AG20443 (cell line): ENCODE results near the gene GNB1L.

Source experiments
- DNase-seq: peaks from one replicate; pipeline ENCODE4 v3.0.0; 2012; ENCODE audit warnings: low spot score, mixed read lengths

GNB1L gene, protein sequence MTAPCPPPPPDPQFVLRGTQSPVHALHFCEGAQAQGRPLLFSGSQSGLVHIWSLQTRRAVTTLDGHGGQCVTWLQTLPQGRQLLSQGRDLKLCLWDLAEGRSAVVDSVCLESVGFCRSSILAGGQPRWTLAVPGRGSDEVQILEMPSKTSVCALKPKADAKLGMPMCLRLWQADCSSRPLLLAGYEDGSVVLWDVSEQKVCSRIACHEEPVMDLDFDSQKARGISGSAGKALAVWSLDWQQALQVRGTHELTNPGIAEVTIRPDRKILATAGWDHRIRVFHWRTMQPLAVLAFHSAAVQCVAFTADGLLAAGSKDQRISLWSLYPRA

DNA sequence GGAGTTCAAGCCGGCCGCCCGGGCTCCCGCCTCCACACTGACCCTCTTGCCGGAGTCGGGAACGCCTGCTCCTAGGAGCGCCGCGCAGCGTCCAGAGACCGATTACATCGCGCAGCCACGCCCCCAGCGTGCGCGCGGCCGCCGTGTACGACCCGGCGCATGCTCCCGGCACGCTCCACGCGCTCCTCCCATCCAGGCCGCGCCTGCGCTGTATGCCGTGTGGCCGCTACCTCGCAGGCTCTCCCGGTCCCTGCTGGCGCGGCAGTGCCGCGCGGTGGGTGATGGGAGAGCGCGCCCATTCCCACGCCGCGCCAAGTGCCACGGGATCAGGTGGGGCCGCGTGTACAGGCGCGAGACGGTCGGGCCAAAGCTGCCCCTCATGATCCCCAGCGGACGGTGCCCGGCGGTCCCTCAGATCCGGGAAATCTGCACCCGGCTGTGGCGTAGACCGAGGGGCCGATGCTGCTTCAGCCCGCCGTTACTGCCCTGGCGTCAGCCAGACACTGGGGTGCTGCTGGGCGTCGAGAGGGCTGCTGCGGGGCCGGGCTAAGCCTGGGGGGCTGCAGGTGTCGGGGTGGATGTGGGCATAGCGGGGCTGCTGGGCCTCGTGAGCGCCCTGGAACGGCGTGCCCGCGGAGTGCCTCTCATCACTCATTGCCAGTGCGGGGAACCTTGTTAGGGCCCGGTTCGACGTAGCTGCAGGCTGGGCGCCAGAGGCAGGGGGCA lies at the start of gene GNB1L, which contains the start of gene RTL10:
GNB1L (minus strand) TSS at position 97 of the 726 bp plus-strand sequence. CDS start 33,519 bp downstream, outside the sequence.
RTL10 (minus strand) TSS at position 97 of the 726 bp plus-strand sequence. CDS start 2,613 bp downstream, outside the sequence.
- peak; percentile 100 for DNase-seq

DNA sequence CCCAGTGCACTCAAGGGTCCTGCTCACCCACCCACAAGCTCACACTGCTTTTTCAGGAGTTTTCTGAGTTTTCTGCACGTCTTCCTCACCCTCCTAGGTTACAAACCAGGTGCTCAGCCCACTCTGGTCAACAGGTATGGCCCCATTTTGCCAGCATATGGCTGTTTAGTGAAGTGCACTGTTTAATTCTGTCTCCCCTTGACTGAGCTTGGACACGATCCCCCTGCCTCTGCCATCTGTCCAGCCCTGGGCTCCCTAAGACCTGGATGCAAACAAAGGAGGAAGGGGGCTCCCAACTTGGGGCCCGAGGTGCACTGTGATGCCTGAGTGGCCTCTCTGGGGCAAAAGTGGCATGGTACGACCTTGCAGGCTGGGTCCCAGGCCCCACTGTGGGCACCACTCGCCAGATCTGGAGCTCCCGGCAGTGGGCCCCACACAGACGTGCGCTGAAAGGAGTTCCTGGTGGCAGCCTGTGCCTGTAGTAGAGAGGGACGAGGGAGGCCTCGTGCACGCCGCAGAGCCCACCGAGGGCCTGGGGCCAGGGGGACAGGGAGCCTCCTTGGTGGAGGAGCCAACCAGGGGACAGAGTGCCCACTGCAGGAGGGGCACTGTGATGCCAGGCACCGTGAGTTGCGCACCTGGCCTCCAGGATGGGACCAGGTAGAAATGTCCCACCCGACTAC lies 49.6 kb upstream of the GNB1L start:
- DNase-seq: no peak

DNA sequence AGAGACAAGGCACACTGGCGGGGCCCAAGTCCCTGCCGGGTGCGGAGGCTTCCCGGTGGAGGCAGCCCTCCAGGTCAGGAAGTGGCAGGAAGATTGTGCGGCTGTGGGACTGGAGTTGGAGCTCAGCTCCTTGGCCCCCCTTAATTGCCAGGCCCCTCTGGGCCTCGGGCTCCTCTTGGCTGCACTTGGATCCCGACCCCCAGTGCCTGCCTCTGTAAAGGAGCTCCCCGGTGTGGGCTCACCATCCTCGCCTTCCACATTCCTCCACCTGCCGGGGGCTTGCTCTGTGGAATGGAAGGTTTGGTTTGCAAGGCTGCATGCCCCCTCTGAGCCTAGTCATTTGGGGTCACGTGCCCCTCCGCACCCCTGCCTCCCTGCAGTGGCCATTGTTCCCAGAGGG lies 48.8 kb upstream of the GNB1L start:
- no peak for DNase-seq

DNA sequence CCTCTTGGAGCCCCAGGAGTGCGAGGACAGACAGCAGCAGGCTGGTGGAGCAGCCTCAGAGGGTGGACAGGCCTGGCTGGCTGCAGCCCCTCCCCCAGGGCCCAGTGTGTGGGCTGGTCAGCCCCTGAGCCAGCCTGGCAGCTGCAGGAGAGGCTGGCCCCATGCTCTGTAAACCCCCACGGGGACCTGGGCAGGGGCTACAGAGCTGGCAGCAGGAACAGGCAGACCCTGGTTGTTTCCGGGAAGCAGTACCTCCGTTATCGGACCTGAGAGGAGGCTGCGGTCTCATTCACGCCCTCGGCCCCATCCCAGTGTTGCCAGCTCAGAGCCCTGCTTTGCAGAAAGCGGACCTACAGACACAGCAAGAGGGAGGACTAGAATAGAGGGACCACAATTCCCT lies 48.4 kb upstream of the GNB1L start:
- DNase-seq: no peak

DNA sequence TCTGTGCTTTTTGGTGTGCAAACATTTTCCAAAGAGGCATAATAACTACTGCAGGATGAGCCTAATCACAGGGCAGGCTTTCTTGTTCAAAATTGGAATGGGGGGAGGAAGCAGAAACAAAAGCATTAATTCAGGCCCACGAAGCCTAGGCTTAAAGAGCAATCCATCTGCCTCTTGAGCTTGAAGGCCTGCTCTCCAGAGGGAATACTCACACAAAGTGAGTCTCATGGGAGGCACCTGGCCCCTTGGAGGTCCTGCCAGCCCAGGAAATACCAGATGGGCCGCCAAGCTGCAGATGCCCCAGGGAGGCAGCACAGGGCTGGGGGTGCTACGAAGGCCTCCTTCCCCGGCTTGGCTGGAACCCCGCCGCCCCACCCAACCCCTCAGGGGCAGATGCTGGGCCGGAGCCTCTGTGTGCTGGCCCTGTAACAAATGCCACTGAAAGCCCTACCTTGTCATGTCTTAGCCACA lies 47.6 kb upstream of the GNB1L start:
- no peak for DNase-seq

DNA sequence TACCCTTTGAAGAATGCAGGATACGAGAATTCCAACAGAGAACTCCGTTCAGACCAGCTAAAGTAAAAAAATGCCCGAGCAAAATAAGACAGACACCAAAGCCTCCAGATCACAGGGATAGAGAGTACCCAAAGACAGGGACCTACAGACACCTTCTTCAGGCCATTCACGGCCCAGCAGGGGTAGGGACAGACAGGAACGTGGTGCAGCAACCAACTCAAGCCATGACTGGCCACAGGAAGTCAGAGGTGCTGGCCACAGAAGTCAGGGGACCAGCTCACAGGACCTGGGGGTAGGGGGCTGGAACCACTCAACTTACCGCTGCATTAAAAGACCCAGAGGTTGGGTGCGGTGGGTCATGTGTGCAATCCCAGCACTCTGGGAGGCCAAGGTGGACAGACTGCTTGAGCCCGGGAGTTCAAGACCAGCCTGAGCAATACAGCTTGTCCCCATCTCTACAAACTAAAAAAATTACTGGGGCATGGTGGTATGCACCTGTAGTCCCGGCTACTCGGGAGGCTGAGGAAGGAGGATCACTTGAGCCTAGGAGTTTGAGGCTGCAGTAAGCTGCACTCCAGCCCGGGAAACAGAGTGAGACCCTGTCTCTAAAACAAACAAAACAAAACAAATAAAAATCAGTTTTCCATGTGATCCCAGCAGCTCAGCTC lies 47.0 kb upstream of the GNB1L start:
- no peak for DNase-seq

DNA sequence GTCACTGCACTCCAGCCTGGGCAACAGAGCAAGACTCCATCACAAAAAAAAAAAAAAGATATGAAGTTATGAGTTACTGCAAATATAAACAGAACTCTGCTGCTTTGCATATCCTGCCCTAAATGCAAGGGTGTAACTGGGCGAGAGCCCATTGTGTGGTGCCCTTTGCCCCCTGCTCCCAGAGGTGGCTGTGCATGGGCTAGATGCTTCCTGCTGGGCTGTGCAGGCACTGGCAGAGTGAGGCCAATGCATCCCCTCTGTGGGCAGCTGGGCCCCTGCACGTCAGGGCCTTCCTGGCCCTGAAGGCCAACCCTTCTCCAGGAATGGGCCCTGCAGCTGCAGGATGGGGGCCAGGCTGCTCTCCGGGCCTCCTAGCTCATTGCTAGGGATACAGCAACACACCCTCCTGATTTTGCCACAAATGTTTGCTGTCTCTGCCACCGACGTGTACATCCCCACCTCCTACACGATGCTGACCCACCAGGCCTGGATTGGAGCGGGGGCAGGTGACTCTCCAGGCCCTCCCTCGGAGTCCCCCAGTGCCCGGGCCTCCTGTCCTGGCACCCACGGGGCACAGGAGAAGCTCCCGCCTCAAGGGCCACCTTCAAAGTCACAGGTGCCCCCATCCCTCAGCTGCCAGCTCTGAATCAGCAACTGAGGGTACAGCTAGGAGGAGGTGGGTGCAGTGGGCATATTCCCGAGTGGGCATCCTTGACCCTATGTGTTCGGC lies 46.2 kb upstream of the GNB1L start:
- DNase-seq: no peak

DNA sequence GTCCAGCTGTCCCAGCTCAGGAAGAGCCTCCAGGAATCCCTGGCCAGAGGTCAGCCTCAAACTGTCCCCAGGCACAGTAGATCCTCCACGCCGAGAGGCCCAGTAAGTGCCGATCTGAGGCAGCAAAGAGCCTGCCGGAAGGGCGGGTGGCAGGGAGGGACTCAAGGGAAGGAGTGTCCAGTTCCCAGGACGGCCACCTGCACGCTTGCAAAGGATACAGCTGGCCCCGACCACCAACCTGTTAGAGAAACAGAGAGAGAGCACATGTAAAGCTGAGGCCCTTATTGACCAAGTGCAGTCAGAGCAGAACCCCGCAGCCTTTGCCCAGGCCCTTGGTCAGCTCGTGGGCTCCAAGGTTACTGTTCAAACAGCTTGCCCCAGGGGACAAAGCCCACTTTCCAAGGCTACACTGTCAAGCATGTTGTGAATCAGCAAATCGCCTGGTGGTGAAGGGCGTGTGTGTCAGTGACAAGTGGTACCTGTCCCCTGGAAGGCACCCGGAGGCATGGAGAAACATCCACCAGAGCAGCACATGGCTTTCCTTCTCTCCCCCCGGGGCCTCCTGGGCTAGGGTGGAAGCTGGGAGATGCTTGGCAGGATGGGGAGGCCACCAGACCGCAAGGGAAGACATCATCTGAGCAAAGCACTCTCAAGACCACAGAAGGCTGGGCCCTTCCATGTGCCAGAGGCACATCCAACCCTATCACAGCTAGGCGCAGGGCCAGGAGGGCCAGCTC lies 44.3 kb upstream of the GNB1L start:
- DNase-seq: no peak

DNA sequence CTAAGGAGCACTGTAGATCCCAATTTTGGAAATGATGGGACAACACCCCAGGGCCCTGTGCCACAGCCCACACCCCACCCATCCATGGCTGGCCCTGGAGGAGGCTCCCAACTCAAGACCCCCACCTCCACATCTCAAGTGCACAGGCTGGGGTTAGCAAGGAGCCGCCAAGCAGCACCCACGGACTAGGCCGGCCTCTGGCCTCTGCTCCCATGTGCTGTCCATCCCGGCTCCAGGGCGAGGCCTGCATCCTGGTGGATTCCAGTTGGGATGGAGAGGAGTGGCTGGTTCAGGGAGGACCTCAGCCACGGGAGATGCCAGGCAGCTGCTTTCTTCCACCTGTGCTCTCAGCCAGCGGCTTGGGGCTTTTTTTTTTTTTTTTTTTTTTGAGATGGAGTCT lies 43.5 kb upstream of the GNB1L start:
- no peak for DNase-seq

DNA sequence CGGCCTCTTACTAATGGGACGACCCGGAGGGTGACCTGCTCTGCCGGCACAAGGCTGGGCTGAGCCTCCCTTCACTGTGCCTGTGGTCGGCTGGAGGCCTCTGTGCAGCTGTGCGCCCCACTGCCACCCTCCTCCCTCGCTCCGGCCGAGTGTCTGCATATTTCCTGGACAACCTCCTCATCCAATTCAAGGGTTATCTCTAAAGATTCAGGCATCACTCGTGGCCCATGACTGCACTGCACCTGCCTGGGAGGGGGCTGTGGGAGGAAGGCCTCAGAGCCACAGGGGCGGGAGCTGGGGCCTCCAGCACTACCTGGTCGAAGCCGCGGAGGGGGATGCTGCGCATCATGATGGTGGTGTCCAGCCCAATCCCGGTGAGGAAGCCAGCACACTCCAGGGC lies 43.1 kb upstream of the GNB1L start:
- no peak for DNase-seq

DNA sequence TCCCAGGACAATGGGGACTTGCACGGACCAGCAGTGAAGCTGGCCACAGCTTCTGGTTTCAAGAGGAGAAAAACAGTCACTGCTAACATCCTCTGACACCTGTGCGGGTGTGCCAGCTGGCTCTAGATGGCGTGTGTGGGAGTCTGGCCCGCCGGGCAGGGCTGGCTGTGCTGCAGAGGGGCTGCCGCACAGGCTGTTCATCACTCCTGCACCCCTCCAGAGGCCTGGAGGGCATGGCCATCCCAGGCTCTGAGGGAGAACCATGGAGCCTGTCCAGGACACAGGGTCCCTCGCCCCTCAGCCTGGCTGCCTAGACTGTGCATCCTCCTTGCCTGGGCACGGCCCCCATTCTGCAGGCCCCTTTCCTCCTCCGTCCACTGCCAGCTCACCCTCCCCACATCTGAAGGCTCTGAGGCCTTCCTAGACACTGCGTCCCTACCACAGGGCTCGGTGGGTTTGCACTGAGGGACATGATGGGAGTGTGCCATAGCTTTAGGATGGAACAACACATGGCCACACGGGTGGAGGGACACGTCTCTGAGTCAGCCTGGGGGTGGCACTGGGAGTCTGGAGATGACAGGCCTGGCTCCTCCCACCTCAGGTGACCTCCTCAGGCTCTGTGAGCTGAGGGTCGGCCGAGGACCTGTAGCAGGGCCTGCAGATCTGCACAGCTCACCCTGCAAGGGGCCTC lies 42.1 kb upstream of the GNB1L start:
- DNase-seq: no peak

DNA sequence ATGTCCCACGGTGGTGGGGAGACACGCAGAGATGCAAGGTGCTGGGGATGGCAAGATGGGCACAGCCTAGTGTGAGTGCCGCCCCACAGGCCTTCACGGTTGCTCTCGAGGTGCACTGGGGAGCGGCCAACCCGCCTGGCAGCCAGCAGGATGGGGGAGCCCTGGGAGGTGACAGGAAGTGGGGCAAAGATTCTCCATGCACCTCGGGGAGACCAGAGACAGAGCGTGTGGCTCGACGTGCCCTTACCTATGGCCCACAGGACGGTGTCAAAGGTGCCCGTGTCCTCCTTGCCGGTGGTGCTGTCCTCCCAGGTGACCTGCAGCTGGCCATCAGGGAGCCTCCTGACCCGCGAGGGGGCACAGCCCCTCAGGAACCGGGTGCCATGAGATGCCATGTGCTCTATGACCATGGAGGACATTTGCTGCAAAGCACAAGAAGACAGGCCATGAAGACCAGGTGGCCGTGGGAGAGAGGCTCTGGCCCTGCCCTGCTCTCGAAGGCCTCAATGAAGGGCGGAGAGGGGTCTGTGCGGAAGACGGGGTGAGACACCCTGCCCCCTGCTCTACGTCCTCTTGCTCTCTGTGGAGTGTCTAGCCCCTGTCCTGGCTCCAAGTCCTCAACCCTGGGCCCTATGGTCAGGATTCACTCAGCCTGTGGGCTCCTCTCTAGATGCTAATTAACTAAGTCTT lies 40.6 kb upstream of the GNB1L start:
- no peak for DNase-seq

DNA sequence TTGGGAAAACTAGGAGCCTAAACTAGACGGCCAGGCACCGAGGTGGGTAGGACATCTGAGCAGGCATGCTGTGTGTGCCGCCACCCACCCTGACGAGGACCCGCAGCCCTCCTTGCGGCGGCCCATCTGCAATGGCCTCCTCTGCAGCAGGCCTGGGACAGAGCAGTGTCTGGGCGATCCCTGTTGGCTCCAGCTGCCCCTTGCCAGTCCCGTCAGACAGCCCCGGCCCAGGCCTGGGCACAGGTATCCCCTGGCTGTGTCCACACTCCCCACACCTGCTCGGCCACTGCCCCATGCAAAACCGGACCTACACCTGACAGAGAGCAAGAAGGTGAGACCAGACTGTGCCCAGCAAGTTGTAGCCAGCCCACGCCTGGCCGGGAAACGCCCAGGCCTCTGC lies 38.7 kb upstream of the GNB1L start:
- no peak for DNase-seq

DNA sequence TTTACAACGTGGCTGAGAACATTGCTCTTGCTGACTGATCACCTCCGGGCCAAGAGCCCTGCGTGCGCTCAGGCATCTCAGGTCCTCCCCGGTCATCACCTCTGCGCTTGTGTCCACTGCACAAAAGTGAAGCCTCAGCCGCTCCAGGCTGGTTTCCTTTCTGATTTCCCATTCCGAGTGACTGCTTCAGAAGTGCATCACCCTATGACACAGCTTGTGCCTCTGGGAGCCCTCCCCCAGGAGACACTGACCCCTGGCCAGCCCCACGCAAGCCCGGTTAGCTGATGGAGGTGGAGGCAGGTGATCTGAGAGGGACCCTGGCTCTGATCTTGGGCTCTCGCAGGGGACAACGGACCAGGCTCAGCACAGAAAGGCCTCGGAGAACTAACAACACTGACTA lies 38.3 kb upstream of the GNB1L start:
- no peak for DNase-seq

DNA sequence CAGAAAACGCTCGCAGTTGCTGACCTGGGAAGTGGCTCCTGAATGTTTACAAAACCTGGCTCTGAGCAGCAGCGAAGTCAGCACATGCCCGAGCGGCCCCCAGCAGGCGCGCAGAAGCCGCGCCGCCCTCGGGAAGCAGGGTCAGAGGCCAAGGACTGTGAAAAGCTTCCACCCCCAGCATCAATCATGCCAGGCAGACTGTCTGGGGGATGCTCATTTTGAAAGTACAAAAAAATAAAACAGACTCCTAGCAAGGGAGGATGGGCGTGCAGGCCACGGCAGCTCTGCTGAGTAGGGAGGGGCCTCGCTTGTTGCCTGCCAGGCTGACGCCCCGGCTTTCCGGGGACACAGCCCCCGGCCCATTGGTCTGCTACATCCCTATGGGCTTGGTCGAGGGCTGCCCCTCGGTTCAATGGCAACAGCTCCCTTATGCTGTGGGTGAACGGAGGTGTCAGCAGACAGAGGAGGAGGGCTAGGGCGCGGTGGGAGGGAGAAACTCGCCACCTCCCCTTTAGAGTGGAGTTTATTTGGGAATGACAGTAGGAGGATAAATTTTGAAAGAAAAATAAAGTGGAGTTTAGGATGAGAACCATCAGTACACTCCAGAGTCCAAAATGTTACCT lies 37.7 kb upstream of the GNB1L start:
- no peak for DNase-seq

DNA sequence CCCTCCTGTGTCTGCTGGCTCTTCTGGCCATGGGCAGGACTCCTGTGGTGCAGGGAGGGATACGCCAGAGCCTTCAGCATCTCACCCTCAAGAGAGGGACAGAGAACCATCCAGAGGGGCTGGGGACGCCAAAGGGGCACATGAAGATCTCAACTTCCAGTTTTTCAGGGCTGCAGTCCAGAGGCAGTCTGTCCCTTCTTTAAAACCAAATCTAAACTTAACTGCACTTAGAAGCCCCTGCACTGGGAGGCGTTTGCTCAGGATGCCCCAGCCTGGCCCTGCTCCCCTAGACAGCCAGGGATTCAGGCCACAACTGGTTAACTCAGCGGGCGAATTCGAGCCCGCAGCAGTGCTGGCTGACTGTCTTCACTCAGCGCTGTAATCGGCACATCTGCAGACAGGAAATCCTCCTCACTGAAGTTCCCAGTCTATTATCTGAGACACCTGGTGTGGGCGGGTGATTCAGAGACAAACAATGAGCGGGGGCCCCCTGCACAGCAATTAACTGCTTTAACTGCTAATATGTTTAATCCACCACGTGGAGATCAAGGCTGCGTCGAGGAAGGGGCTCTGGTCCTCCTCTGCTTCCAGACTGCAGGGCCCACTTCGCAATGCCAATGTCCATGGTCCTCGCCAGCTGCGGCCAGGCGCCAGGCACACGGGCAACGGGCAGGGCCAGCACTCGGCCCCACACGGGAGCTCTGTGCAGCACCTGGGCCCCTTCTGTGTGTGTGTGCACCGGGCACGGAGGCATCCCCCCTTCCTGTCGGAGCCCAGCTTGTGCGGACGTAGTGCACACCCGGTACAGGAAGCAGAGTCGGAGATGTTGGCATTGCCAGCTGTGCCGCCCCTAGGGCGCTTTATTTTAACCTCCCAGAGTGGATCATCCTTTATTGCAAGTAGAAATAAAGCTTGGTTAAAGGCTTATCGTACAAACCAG lies 36.9 kb upstream of the GNB1L start:
- DNase-seq: peak; percentile 74

DNA sequence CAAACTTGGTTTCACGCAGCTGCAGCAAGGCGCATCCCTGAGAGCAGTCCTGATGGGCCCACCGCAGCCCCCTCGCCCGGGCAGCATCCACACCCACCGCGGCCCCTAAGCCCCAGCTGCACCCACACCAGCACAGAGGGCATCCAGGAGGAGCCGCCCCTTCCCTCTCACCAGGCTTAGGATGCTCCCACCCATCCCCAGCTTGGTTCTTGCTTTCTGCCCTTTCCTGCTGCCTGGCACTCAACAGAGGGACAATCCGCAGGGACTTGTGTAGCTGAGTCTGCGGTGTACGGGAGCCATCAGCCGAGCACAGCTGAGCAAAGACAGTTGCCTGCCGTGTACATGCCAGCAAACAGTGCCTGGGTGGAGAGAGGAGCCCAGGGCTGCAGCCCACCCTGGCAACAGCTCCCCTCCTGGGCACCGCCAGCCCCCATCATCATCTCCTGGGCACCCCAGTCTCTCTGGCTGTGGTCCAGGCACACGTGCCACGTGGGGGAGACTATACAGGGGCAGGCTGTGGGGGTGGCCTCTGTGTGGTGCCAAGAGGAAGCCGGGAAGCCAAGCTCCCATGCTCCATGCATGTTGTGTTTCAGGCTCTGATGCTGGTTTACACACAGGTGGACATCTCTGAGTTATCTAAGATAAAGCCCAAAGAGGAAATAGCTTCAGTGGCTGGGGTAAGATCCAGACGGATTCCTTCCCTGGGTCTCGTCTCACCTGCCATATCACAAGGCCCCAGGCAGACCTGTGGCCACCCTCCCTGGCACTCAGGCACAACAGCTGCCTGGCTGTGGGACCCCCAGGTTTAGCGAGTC lies 36.0 kb upstream of the GNB1L start:
- DNase-seq: no peak
